SJCRH30 (cell line): ENCODE results near the gene PARP9. TPM values are rescaled to one million over a fixed set of nuclear protein-coding genes. Genes with fewer than 3 reads are reported as not detected.
"Not testable (repeated sequence)": the region's sequence is repeated elsewhere in the genome, so short reads cannot be mapped to it uniquely, and the experiment has no call there.

Experiments used
- DNase-seq, 2 experiments: peaks; one replicate each; pipeline ENCODE4 v3.0.0-alpha.2; 2015 to 2020
- H3K27ac ChIP-seq: fragments of 250-450 bp; sonication (Bioruptor Pico); 2 replicates; pipeline ENCODE4 v1.5.1; 2020; ENCODE audit warnings: mild to moderate bottlenecking, moderate library complexity
- H3K27me3 ChIP-seq: fragments of 250-450 bp; sonication (Bioruptor Pico); 2 replicates; pipeline ENCODE4 v1.5.1; 2020; ENCODE audit warnings: mild to moderate bottlenecking, moderate library complexity
- H3K36me3 ChIP-seq: fragments of 250-450 bp; sonication (Bioruptor Pico); 2 replicates; pipeline ENCODE4 v1.5.1; 2020; ENCODE audit warnings: mild to moderate bottlenecking, moderate library complexity
- H3K4me1 ChIP-seq: fragments of 250-450 bp; sonication (Bioruptor Pico); 2 replicates; pipeline ENCODE4 v1.5.1; 2020; ENCODE audit warnings: mild to moderate bottlenecking, moderate library complexity
- H3K4me3 ChIP-seq: fragments of 250-450 bp; sonication (Bioruptor Pico); 2 replicates; pipeline ENCODE4 v1.5.1; 2020; ENCODE audit warnings: mild to moderate bottlenecking, moderate library complexity
- H3K9me3 ChIP-seq: fragments of 250-450 bp; sonication (Bioruptor Pico); replicated peaks from 2 replicates; pipeline ENCODE4 v1.5.1; 2020; ENCODE audit warnings: mild to moderate bottlenecking, moderate library complexity
- total RNA-seq: library from RNA; depleted of rRNA; stranded (reverse); fragments of >200 nt; shearing (Covaris generic); gene quantifications from 2 replicates; pipeline ENCODE4 v1.2.3, GENCODE V29; 2014; rRNA removed

PARP9 gene
- total RNA-seq, 1 experiment from 2014 or later = 14.1 TPM

- Histone ChIP-seq H3K4me1 (peaks cover 11% of the 10 kb centered on the region; the same call in 1 of the 2 replicates), H3K27me3 (no peaks in the 10 kb centered on the region), H3K36me3 (0 out of 2 replicates have a peak, but pooled peaks cover 6% of the 10 kb centered on the region), H3K27ac (no peak overlapping the region), H3K9me3 (no peaks in the 10 kb centered on the region; the same call in 1 of the 2 replicates), H3K4me3 (no peak overlapping the region)
- DNase-seq = no peak
Observed at GRCh38 chr3:122502139-122502538, 62.0 kb downstream of the PARP9 start.

DNA sequence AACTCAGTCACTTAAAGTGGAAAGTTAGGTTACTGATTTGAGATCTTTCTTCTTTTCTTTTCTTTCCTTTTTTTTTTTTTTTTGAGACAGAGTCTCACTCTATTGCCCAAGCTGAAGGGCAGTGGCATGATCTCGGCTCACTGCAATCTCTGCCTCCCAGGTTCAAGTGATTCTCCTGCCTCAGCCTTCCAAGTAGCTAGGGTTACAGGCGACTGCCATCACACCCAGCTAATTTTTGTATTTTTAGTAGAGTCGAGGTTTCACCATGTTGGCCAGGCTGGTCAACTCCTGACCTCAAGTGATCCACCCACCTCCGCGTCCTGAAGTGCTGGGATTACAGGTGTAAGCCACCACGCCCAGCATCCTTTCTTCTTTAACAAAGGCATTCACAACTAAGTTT lies 63.1 kb downstream of the PARP9 start:
- not testable (repeated sequence) for DNase-seq, H3K4me3 ChIP-seq, H3K27ac ChIP-seq

GRCh38 chr3:122498152-122498551 lies 65.9 kb downstream of the PARP9 start:
- Histone ChIP-seq H3K27ac (no peak overlapping the region), H3K4me3 (no peak overlapping the region), H3K27me3 (no peaks in the 10 kb centered on the region), H3K36me3 (peaks cover 32% of the 10 kb centered on the region), H3K4me1 (peaks cover 19% of the 10 kb centered on the region; the same call in 1 of the 2 replicates), H3K9me3 (no peaks in the 10 kb centered on the region; the same call in 1 of the 2 replicates)
- DNase-seq = peak in 1 of 2 experiments; percentile 17

More for the DNA sequence above, 63.1 kb downstream of the PARP9 start:
- Histone ChIP-seq H3K4me1 (peaks cover 14% of the 10 kb centered on the region; the same call in 1 of the 2 replicates), H3K36me3 (peaks cover 15% of the 10 kb centered on the region)
- H3K9me3 ChIP-seq, H3K27me3 ChIP-seq: not testable (repeated sequence)

- Histone ChIP-seq H3K27ac (no peak overlapping the region), H3K36me3 (peaks cover 38% of the 10 kb centered on the region), H3K9me3 (no peaks in the 10 kb centered on the region; the same call in 1 of the 2 replicates), H3K4me3 (no peak overlapping the region), H3K4me1 (peaks cover 21% of the 10 kb centered on the region; the same call in 1 of the 2 replicates), H3K27me3 (no peaks in the 10 kb centered on the region)
- peak in 1 of 2 experiments; percentile 45 for DNase-seq
Observed at GRCh38 chr3:122497425-122497824, 66.7 kb downstream of the PARP9 start.

GRCh38 chr3:122496508-122496907 lies 67.6 kb downstream of the PARP9 start:
- Histone ChIP-seq H3K4me3 (no peak overlapping the region), H3K36me3 (peaks cover 39% of the 10 kb centered on the region), H3K27ac (no peak overlapping the region), H3K27me3 (no peaks in the 10 kb centered on the region), H3K4me1 (peaks cover 21% of the 10 kb centered on the region; the same call in 1 of the 2 replicates), H3K9me3 (no peaks in the 10 kb centered on the region; the same call in 1 of the 2 replicates)
- no peak for DNase-seq

DNA sequence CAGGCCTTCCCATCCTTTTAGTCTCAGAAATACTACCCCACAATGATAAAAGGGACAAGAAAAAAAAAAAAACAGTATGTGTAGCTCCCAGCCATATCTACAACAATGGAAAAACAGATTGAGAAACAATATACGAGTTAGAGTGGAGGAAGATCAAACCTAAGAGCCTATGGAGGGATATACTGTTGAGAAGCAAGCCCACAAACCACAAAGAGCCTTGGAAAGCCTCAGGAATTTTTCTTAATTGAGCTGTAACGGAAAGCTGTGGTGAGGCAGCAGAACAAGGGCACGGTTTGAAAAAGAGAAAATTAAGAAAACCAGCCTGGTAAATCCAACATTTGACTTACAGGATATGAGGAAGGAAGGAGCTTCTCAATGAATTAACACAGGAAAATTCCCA lies 70.8 kb downstream of the PARP9 start:
- no peaks in the 10 kb centered on the region for H3K9me3 ChIP-seq
- peaks cover 21% of the 10 kb centered on the region; the same call in 1 of the 2 replicates for H3K4me1 ChIP-seq
- no peak overlapping the region for H3K4me3 ChIP-seq
- H3K27ac ChIP-seq = no peak overlapping the region
- DNase-seq = peak; percentile 16 to 61
- H3K27me3 ChIP-seq = no peaks in the 10 kb centered on the region
- H3K36me3 ChIP-seq = peaks cover 52% of the 10 kb centered on the region

GRCh38 chr3:122488262-122488973 lies 75.7 kb downstream of the PARP9 start:
- H3K9me3 ChIP-seq = no peaks in the 10 kb centered on the region
- no peak for DNase-seq
- no peaks in the 10 kb centered on the region for H3K27me3 ChIP-seq
- H3K36me3 ChIP-seq = peaks cover 33% of the 10 kb centered on the region
- H3K4me3 ChIP-seq = no peak overlapping the region
- H3K4me1 ChIP-seq = peaks cover 9% of the 10 kb centered on the region; the same call in 1 of the 2 replicates
- no peak overlapping the region for H3K27ac ChIP-seq

DNA sequence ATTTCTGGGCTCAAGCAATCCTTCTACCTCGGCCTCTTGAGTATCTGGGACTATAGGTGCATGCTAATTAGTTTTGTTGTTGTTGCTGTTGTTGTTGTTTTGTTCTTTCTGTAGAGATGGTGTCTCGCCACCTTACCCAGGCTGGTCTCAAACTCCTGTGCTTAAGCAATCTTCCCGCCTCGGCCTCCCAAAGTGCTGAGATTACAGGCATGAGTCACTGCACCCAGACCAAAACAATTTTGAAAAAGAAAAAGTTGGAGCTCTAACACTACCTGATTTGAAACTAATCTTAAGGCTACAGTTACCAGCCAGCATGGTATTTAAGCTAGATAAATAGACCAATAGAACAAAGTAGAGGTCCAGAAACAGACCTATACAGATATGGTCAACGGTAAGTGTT lies 79.1 kb downstream of the PARP9 start:
- H3K9me3 ChIP-seq = no peaks in the 10 kb centered on the region
- H3K36me3 ChIP-seq = peaks cover 17% of the 10 kb centered on the region
- H3K4me1 ChIP-seq = peaks cover 10% of the 10 kb centered on the region
- DNase-seq = no peak
- H3K27me3 ChIP-seq = no peaks in the 10 kb centered on the region
- H3K4me3 ChIP-seq = no peak overlapping the region
- no peak overlapping the region for H3K27ac ChIP-seq

GRCh38 chr3:122481390-122481789 lies 82.7 kb downstream of the PARP9 start:
- no peak for DNase-seq

More at GRCh38 chr3:122481390-122481789, 82.7 kb downstream of the PARP9 start:
- H3K27ac ChIP-seq = no peak overlapping the region
- no peaks in the 10 kb centered on the region for H3K9me3 ChIP-seq
- H3K27me3 ChIP-seq = no peaks in the 10 kb centered on the region
- no peak overlapping the region for H3K4me3 ChIP-seq
- H3K36me3 ChIP-seq = peaks cover 6% of the 10 kb centered on the region
- peaks cover 10% of the 10 kb centered on the region for H3K4me1 ChIP-seq

Other genes with a start within 250 kb of the PARP9 start
- not detected in 2 replicates for gene CSTA, start 239.1 kb downstream of the PARP9 start, total RNA-seq
- 111 and 112 TPM in 2 replicates for gene MIX23, start 181.1 kb downstream of the PARP9 start, total RNA-seq
- 73.0 and 80.6 TPM in 2 replicates for gene FAM162A, start 180.1 kb downstream of the PARP9 start, total RNA-seq
- gene WDR5B, start 148.2 kb downstream of the PARP9 start, total RNA-seq = 4.6 and 5.6 TPM in 2 replicates
- gene KPNA1, start 49.4 kb downstream of the PARP9 start, total RNA-seq = 40.7 and 43.6 TPM in 2 replicates
- 12.7 and 13.1 TPM in 2 replicates for gene DTX3L, start within 50 bp of the PARP9 start, total RNA-seq
- 0.08 and 0.28 TPM in 2 replicates for gene PARP15, start 13.3 kb upstream of the PARP9 start, total RNA-seq
- 0.61 and 0.81 TPM in 2 replicates for gene PARP14, start 116.5 kb upstream of the PARP9 start, total RNA-seq
- 10.2 and 14.2 TPM in 2 replicates for gene HSPBAP1, start 229.5 kb upstream of the PARP9 start, total RNA-seq
- 18.6 and 19.8 TPM in 2 replicates for gene SLC49A4, start 230.8 kb upstream of the PARP9 start, total RNA-seq